IMR-90 (cell line): ENCODE measurements around the gene ENOX1. TPM values are rescaled to one million over a fixed set of nuclear protein-coding genes. Genes with fewer than 3 reads are reported as not detected.

Experiments
- ATAC-seq: fragments of 200-7000 bp; cut with Tn5 transposase; 2 replicates; pipeline ENCODE4 v1.9.1; 2020; ENCODE audit warnings: low read depth, mild to moderate bottlenecking, moderate library complexity
- BruUV-seq: library from RNA; stranded (reverse); fragments of 400-500 nt; replicated peaks from 2 replicates; lab custom pipeline; 2021; lab: Mats Ljungman, UMichigan
- CTCF ChIA-PET: fragments of 300-600 bp; formaldehyde crosslinking; extraction: SDS; loops from one replicate; lab custom pipeline; 2021; ENCODE audit warnings: antibody characterized with exemption; lab: Yijun Ruan, JAX
- POLR2A ChIA-PET: fragments of 300-600 bp; sonication (Branson Sonifier 250); formaldehyde crosslinking; loops from one replicate; lab custom pipeline; 2022; ENCODE audit warnings: antibody characterized with exemption; ENCODE audit not compliant: unreplicated experiment; lab: Charles Lee
- DNase-seq: peaks from one replicate; pipeline ENCODE4 v3.0.0; 2013
- H2AFZ ChIP-seq: replicated peaks from 2 replicates; pipeline ENCODE3; 2013; ENCODE audit warnings: low read length, mild to moderate bottlenecking; ENCODE audit not compliant: poor library complexity
- H2AK5ac ChIP-seq: 2 replicates; pipeline ENCODE4 v1.6.1; 2013; ENCODE audit warnings: low read depth, low read length, inconsistent platforms
- H2AK9ac ChIP-seq: replicated peaks from 2 replicates; pipeline ENCODE3; 2013; ENCODE audit warnings: mild to moderate bottlenecking, low read depth, low read length, moderate library complexity; ENCODE audit not compliant: poor library complexity
- H2BK120ac ChIP-seq: 2 replicates; pipeline ENCODE4 v1.6.1; 2013; ENCODE audit warnings: low read depth, low read length, inconsistent platforms
- H2BK15ac ChIP-seq: 3 replicates; pipeline ENCODE4 v1.6.1; 2013; ENCODE audit warnings: low read depth, low read length, inconsistent platforms
- H2BK20ac ChIP-seq: 2 replicates; pipeline ENCODE4 v1.6.1; 2013; ENCODE audit warnings: low read depth, mild to moderate bottlenecking, inconsistent platforms, low read length, moderate library complexity
- H2BK5ac ChIP-seq: 2 replicates; pipeline ENCODE4 v1.6.1; 2013; ENCODE audit warnings: mild to moderate bottlenecking, low read depth, low read length, inconsistent platforms; ENCODE audit not compliant: poor library complexity, severe bottlenecking
- H3K14ac ChIP-seq: replicated peaks from 2 replicates; pipeline ENCODE4 v1.6.1; 2013; ENCODE audit warnings: low read depth, low read length, inconsistent platforms
- H3K18ac ChIP-seq: 2 replicates; pipeline ENCODE4 v1.6.1; 2013; ENCODE audit warnings: low read depth, low read length, control low read depth
- H3K23ac ChIP-seq: 2 replicates; pipeline ENCODE4 v1.6.1; 2013; ENCODE audit warnings: low read depth, low read length, inconsistent platforms
- H3K27ac ChIP-seq: 2 replicates; pipeline ENCODE4 v1.5.1; 2013; ENCODE audit warnings: mild to moderate bottlenecking, control low read depth, low read length; ENCODE audit not compliant: insufficient read depth
- H3K27me3 ChIP-seq: 2 replicates; pipeline ENCODE4 v1.6.1; 2013; ENCODE audit warnings: low read length; ENCODE audit not compliant: control insufficient read depth, insufficient read depth
- H3K36me3 ChIP-seq: 2 replicates; pipeline ENCODE4 v1.6.1; 2013; ENCODE audit warnings: low read length, mixed read lengths; ENCODE audit not compliant: control insufficient read depth, insufficient read depth
- H3K4ac ChIP-seq: 2 replicates; pipeline ENCODE4 v1.6.1; 2013; ENCODE audit warnings: low read depth, low read length, inconsistent platforms
- H3K4me1 ChIP-seq: 2 replicates; pipeline ENCODE4 v1.6.1; 2013; ENCODE audit warnings: low read length, mixed read lengths; ENCODE audit not compliant: control insufficient read depth, insufficient read depth
- H3K4me2 ChIP-seq: 2 replicates; pipeline ENCODE4 v1.6.1; 2013; ENCODE audit warnings: low read depth, mild to moderate bottlenecking, control low read depth, low read length, moderate library complexity
- H3K4me3 ChIP-seq: 2 replicates; pipeline ENCODE4 v1.5.1; 2013; ENCODE audit warnings: low read depth, mild to moderate bottlenecking, control low read depth, low read length, moderate library complexity; ENCODE audit not compliant: insufficient read depth
- H3K56ac ChIP-seq: 2 replicates; pipeline ENCODE4 v1.6.1; 2013; ENCODE audit warnings: low read length, inconsistent platforms; ENCODE audit not compliant: insufficient read depth; ENCODE audit errors: extremely low read depth
- H3K79me1 ChIP-seq, 2 experiments: 2 replicates each; pipeline ENCODE4 v1.6.1; 2013; ENCODE audit warnings: low read length in 2 of 2, inconsistent platforms in 1 of 2, low read depth in 1 of 2
- H3K9ac ChIP-seq: 2 replicates; pipeline ENCODE4 v1.6.1; 2013; ENCODE audit warnings: low read depth, low read length, control low read depth
- H3K9me1 ChIP-seq: 2 replicates; pipeline ENCODE4 v1.6.1; 2013; ENCODE audit warnings: low read length, inconsistent platforms; ENCODE audit not compliant: insufficient read depth
- H3K9me3 ChIP-seq: 2 replicates; pipeline ENCODE4 v1.6.1; 2013; ENCODE audit warnings: low read length; ENCODE audit not compliant: control insufficient read depth, insufficient read depth
- H4K20me1 ChIP-seq: 2 replicates; pipeline ENCODE4 v1.6.1; 2013; ENCODE audit warnings: low read length, inconsistent platforms; ENCODE audit not compliant: insufficient read depth
- H4K5ac ChIP-seq: 2 replicates; pipeline ENCODE4 v1.6.1; 2013; ENCODE audit warnings: mild to moderate bottlenecking, low read depth, low read length, control low read depth
- H4K8ac ChIP-seq, 2 experiments: 2 replicates each; pipeline ENCODE4 v1.6.1; 2013; ENCODE audit warnings: low read depth in 2 of 2, low read length in 2 of 2, control low read depth in 1 of 2, inconsistent platforms in 1 of 2
- H4K91ac ChIP-seq: 2 replicates; pipeline ENCODE4 v1.6.1; 2013; ENCODE audit warnings: low read depth, low read length, inconsistent platforms; ENCODE audit not compliant: insufficient read depth
- BHLHE40 ChIP-seq: fragments of 150-350 bp; IDR thresholded peaks from 2 replicates; pipeline ENCODE4 v1.6.1; 2016; ENCODE audit warnings: mild to moderate bottlenecking, low read depth, low read length
- CEBPB ChIP-seq: IDR thresholded peaks from 2 replicates; pipeline ENCODE4 v1.6.1; 2012; ENCODE audit warnings: low read depth, low read length, improper control_type of control experiment
- CHD1 ChIP-seq: IDR thresholded peaks from 2 replicates; pipeline ENCODE4 v1.6.1; 2012; ENCODE audit warnings: low read depth, low read length, improper control_type of control experiment
- FOS ChIP-seq: fragments of 150-350 bp; IDR thresholded peaks from 2 replicates; pipeline ENCODE4 v1.6.1; 2016; ENCODE audit warnings: low read depth, low read length
- MAFK ChIP-seq: IDR thresholded peaks from 2 replicates; pipeline ENCODE4 v1.6.1; 2012; ENCODE audit warnings: low read depth, low read length, improper control_type of control experiment
- MAZ ChIP-seq: IDR thresholded peaks from 2 replicates; pipeline ENCODE4 v1.6.1; 2012; ENCODE audit warnings: low read depth, mild to moderate bottlenecking, low read length, improper control_type of control experiment, moderate library complexity, borderline replicate concordance
- MXI1 ChIP-seq: IDR thresholded peaks from 2 replicates; pipeline ENCODE4 v1.6.1; 2012; ENCODE audit warnings: low read depth, mild to moderate bottlenecking, low read length, moderate library complexity, borderline replicate concordance
- NFE2L2 ChIP-seq: fragments of 150-350 bp; IDR thresholded peaks from 2 replicates; pipeline ENCODE4 v1.6.1; 2016; ENCODE audit warnings: low read depth, mild to moderate bottlenecking, low read length
- POLR2A ChIP-seq: IDR thresholded peaks from 2 replicates; pipeline ENCODE4 v1.6.1; 2012; ENCODE audit warnings: mild to moderate bottlenecking, low read depth, low read length
- RAD21 ChIP-seq: IDR thresholded peaks from 2 replicates; pipeline ENCODE4 v1.6.1; 2012; ENCODE audit warnings: low read length, improper control_type of control experiment
- RCOR1 ChIP-seq: IDR thresholded peaks from 2 replicates; pipeline ENCODE4 v1.6.1; 2012; ENCODE audit warnings: mild to moderate bottlenecking, low read length, improper control_type of control experiment; ENCODE audit not compliant: insufficient replicate concordance
- RFX5 ChIP-seq: IDR thresholded peaks from 2 replicates; pipeline ENCODE4 v1.8.0; 2012; ENCODE audit warnings: low read depth, mild to moderate bottlenecking, low read length, moderate library complexity
- SMC3 ChIP-seq: fragments of 150-350 bp; IDR thresholded peaks from 2 replicates; pipeline ENCODE4 v1.6.1; 2016; ENCODE audit warnings: low read depth, mild to moderate bottlenecking, antibody characterized with exemption, low read length, moderate library complexity
- WGBS, 2 experiments: methylation state at CpG; one replicate each; pipeline versions ENCODE4 v1.1.5 to v1.1.7; 2013; ENCODE audit warnings: missing lambda C conversion rate in 2 of 2; ENCODE audit not compliant: insufficient read length in 1 of 2; ENCODE audit errors: extremely low coverage in 2 of 2; 5-methylcytosine and 5-hydroxymethylcytosine counted together
- dilution Hi-C: fragments of 300-500 bp; cut with HindIII; formaldehyde crosslinking; loops from one replicate; pipeline ENCODE4 v1.14.3; 2018; ENCODE audit warnings: low sequenced_read_pairs; ENCODE audit not compliant: unreplicated experiment
- in situ Hi-C: fragments of 300-500 bp; cut with MboI; formaldehyde crosslinking; loops from 3 replicates; pipeline ENCODE4 v1.14.3; 2019; ENCODE audit warnings: low sequenced_read_pairs, inconsistent platforms, mixed read lengths
- intact Hi-C: fragments of 100-400 bp; cut with micrococcal nuclease; formaldehyde crosslinking; loops from 2 replicates; pipeline ENCODE4 v1.10.0; 2022
- polyA plus RNA-seq, 3 experiments: library from polyadenylated mRNA; depleted of rRNA; stranded (reverse); fragments of >200 nt; gene quantifications; 2 replicates each; pipeline ENCODE4 v1.2.3, GENCODE V29; 2012; ENCODE audit warnings: low replicate concordance in 1 of 3
- total RNA-seq: library from RNA; depleted of rRNA; stranded (reverse); fragments of >200 nt; gene quantifications from 2 replicates; pipeline ENCODE4 v1.2.3, GENCODE V29; 2012
- TF ChIP-seq, protein P1 (sequence below): fragments of 150-350 bp; IDR thresholded peaks from 2 replicates; pipeline ENCODE4 v1.6.1; 2016; ENCODE audit warnings: low read depth, mild to moderate bottlenecking, low read length, moderate library complexity, borderline replicate concordance
- TF ChIP-seq, protein P2 (sequence below): fragments of 150-350 bp; IDR thresholded peaks from 2 replicates; pipeline ENCODE4 v1.6.1; 2017; ENCODE audit warnings: mild to moderate bottlenecking, antibody characterized with exemption, low read length, low read depth
- TF ChIP-seq, protein P3 (sequence below): conservative IDR thresholded peaks from 2 replicates; pipeline ENCODE4 v1.5.1; 2012; ENCODE audit warnings: mild to moderate bottlenecking, low read depth, low read length, improper control_type of control experiment

ENOX1 gene
- total and polyA plus RNA-seq, 2 of the 4 experiments (the other 2 are of a cell fraction) = 0.99 to 1.3 TPM

DNA sequence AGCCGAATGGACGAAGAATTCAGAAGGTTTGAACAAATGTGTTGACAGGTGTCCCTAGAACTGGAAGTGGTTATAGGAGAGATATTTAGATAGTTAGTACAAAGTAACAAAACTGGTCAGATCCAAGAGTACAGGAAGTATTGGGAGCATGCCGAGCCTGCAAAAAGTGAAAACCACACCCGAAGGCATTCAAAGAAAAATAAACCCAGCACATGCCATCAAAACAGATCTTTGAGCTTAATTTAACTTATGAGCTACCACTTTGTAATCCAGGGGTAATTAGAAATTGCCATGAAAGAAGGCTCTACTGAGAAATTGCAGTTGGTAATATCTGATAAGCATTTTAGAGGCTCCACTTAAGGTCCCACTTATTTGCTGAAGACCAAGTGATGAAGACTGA lies 549.2 kb downstream of the ENOX1 start:
- H3K9ac ChIP-seq = no peak overlapping the region
- H2BK120ac ChIP-seq = no peak overlapping the region
- dilution Hi-C loops (no loop called here), intact Hi-C loops (no loop called here), in situ Hi-C loops (no loop called here)
- no CpG with 5 or more reads among the region's 4 CpGs for WGBS, 2 experiments
- no TSS peak for BruUV-seq
- ATAC-seq = no peak
- H3K23ac ChIP-seq = no peak overlapping the region
- ChIA-PET POLR2A (no interaction called here), CTCF (no interaction called here)
- no peak overlapping the region for H2BK20ac ChIP-seq
- no peak overlapping the region for H3K4me2 ChIP-seq
- no peak overlapping the region for H4K8ac ChIP-seq
- no peak overlapping the region for H3K14ac ChIP-seq
- H4K5ac ChIP-seq = no peak overlapping the region
- H3K18ac ChIP-seq = no peak overlapping the region
- H3K56ac ChIP-seq = no peak overlapping the region
- H2AK9ac ChIP-seq = no peak overlapping the region
- peak overlapping the region; percentile 15; the same call in 1 of the 3 replicates for H2BK15ac ChIP-seq
- H4K20me1 ChIP-seq = no peaks in the 10 kb centered on the region
- H3K27me3 ChIP-seq = no peaks in the 10 kb centered on the region
- no peaks in the 10 kb centered on the region for H3K79me1 ChIP-seq
- H3K4ac ChIP-seq = no peak overlapping the region
- TF ChIP-seq MAZ = no peak
- TF ChIP-seq CHD1 = no peak
- no peak for TF ChIP-seq RAD21
- TF ChIP-seq, protein P1, sequence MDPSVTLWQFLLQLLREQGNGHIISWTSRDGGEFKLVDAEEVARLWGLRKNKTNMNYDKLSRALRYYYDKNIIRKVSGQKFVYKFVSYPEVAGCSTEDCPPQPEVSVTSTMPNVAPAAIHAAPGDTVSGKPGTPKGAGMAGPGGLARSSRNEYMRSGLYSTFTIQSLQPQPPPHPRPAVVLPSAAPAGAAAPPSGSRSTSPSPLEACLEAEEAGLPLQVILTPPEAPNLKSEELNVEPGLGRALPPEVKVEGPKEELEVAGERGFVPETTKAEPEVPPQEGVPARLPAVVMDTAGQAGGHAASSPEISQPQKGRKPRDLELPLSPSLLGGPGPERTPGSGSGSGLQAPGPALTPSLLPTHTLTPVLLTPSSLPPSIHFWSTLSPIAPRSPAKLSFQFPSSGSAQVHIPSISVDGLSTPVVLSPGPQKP = no peak
- no peak for TF ChIP-seq RFX5
- no peak for TF ChIP-seq BHLHE40
- no peak for TF ChIP-seq CEBPB
- no peak for TF ChIP-seq RCOR1
- TF ChIP-seq, protein P2, sequence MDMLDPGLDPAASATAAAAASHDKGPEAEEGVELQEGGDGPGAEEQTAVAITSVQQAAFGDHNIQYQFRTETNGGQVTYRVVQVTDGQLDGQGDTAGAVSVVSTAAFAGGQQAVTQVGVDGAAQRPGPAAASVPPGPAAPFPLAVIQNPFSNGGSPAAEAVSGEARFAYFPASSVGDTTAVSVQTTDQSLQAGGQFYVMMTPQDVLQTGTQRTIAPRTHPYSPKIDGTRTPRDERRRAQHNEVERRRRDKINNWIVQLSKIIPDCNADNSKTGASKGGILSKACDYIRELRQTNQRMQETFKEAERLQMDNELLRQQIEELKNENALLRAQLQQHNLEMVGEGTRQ = no peak
- TF ChIP-seq NFE2L2 = no peak
- TF ChIP-seq POLR2A = no peak
- TF ChIP-seq MAFK = no peak
- no peak for TF ChIP-seq MXI1
- TF ChIP-seq, protein P3, sequence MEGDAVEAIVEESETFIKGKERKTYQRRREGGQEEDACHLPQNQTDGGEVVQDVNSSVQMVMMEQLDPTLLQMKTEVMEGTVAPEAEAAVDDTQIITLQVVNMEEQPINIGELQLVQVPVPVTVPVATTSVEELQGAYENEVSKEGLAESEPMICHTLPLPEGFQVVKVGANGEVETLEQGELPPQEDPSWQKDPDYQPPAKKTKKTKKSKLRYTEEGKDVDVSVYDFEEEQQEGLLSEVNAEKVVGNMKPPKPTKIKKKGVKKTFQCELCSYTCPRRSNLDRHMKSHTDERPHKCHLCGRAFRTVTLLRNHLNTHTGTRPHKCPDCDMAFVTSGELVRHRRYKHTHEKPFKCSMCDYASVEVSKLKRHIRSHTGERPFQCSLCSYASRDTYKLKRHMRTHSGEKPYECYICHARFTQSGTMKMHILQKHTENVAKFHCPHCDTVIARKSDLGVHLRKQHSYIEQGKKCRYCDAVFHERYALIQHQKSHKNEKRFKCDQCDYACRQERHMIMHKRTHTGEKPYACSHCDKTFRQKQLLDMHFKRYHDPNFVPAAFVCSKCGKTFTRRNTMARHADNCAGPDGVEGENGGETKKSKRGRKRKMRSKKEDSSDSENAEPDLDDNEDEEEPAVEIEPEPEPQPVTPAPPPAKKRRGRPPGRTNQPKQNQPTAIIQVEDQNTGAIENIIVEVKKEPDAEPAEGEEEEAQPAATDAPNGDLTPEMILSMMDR = no peak
- TF ChIP-seq FOS = no peak
- TF ChIP-seq SMC3 = no peak
- no peak overlapping the region for H3K4me3 ChIP-seq
- H3K9me1 ChIP-seq = no peaks in the 10 kb centered on the region; the same call in 1 of the 2 replicates
- H2BK5ac ChIP-seq = no peak overlapping the region
- H2AFZ ChIP-seq = no peak overlapping the region
- no peaks in the 10 kb centered on the region for H3K36me3 ChIP-seq
- H4K91ac ChIP-seq = no peak overlapping the region
- no peak for DNase-seq
- H3K27ac ChIP-seq = no peak overlapping the region
- H3K9me3 ChIP-seq = no peaks in the 10 kb centered on the region
- no peak overlapping the region for H2AK5ac ChIP-seq
- H3K4me1 ChIP-seq = no peaks in the 10 kb centered on the region
